Stimulated activated CD8-positive, alpha-beta memory T cell treated with anti-CD3 and anti-CD28 coated beads, Interleukin-7, amount 100 ng/mL, for 1 hour (primary cell): Measurements from ENCODE around the gene CABLES2.

Experiments
- DNase-seq, 2 donors: peaks; one replicate each; pipeline ENCODE4 v3.0.0-alpha.2; 2020; ENCODE audit warnings: low read depth in 2 of 2

Gene CABLES2

DNA sequence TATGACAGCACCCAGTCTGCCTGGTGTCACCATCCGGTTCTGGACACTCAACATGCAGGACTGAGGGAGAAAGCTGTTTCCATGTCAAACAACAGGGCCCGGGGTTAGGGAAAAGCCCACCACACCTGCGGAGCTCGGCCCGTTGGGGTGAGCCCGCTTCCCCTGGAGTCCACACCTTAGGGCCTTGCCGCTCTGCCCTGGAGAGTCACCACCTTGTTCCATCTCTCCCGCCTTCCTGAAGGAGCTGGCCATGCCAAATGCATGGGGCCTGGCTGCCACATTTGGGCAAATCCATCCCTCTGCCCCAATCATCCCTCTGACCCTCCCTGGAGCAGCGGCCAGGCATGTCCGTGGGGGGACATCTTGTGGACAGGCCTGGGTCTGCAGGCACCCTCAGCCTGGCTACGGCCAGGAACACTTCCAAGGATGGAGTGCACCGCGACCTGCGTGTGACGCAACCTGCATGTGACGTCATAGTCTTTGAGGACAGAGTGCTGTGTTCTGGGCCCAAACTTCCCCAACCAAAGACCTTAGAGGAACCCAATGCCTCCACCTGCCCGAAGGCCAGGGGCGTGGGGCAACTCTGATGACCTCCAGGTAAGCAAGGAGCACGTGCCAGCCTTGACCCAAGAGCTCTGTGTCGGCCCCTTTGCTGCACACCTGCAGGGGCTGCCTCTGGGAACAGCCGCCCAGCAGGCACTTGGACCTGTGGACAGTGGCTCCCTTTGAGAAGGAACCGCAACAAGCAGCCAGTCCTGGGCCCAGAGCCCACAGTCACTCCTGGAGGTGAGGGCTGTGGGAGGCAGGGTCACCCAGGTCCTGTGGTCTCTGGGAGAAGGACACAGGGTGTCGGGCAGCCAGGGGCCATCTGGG lies 1.7 kb downstream of the CABLES2 start:
- no peak for DNase-seq

DNA sequence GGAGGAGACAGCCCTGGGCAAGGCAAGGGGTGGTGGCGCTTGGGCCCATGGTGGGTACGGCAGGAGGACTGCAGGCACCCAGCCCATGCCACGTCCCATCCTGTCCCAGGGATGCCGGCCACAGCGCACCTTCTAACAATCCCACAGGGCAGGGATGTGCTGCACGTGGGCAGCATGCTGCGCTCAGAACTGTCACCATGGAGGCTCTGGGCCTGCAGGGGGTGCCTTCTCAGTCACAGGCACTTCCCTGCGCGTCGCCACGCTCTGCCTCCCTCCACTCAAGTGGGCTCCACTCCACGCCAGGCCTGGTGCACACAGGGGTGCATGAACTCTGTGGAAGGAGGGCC lies 2.4 kb downstream of the CABLES2 start:
- DNase-seq: no peak

DNA sequence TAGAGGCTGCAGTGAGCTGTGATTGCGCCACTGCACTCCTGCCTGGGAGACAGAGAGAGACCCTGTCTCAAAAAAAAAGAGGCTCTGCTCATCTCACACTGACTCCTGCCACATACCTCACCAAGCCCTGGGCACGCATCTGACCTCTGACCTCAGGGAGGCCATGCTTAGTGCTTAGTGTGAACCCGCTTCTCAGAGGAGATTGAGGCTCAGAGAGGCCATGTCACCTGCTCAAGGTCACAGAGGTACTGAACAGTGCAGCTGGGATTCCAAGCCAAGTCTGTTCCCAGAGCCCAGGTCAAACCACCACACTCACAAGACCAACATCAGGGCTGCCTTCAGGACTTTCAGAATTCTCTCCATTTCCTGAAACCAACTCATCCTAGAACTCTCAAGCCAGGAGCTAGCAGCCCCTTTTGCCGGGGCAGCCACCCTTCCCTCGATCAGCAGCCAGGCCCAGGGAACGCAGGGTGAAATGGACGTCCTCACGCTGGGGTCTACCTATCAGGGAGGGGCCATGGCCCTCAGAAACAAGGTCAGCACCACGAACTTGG lies 2.9 kb downstream of the CABLES2 start:
- DNase-seq: no peak

DNA sequence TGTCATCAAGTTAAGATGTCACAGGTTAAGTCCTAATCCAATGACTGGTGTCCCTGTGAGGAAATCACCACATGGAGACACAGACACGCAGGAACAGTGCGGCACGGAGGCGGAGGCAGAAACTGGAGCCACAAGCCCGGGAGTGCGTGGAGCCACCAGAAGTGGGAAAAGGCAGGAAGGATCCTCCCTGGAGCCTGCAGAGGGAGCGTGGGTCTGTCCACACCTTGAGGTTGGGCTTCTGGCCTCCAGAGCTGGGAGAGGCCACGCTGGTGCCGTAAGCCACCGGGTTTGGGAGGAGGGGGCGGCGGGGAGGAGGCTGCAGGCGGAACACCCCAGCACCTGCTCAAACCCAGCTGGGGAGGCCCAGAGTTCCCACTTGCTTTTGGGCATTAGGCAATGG lies 3.8 kb downstream of the CABLES2 start:
- DNase-seq: no peak

DNA sequence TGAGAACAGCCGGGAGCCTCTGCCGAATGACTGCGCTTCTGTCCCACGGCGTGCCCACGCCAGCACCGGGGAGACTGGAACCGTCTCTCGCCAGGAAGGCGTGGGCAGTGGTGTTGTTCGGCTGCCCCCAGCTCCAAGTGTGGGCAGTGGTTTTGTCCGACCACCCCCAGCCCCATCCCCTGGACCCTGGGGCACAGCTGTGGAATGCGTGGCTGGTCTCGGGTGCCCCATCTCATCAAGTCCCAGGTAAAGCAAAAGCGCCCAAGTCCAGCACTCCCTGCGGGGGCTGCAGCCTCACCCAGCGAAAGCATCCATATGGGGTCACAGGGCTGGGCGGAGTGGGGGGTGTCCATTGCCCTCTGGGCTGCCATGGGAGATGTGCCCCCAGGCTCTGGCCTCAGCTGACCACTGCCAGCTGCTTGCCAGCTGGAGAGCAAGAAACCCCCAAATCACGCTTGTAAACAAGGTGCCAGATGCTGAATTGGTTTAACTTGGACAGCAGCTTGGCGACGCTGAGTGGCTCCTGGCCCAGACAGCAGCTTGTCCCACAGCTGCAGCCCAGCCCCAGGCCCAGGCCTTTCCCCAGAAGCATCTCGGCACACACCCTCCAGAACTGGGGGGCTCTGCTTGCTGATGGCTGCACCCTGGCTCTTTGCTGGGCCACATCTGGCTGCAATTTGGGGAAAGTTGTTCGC lies 4.5 kb downstream of the CABLES2 start:
- no peak for DNase-seq

DNA sequence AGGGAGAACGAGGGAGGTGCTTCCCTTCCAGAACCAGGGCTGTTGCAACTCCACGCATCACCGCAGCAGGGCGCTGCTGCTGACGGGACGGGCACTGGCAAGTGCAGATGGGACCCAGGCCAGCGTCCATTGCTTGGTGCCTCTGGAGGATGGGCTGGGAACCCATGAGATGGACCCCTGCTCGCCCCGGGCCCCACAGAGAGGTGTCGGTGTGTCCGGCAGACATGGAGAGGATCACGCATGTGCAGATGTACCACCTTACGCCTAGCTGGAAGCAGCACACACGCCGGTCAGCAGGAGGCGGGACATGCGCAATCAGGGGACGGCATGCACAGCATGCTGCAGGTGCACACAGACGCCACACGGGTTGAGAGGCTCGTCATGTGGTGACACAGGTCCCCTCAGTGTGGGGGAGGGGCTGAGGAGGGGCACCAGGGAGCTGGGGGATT lies 5.7 kb downstream of the CABLES2 start:
- DNase-seq: no peak

DNA sequence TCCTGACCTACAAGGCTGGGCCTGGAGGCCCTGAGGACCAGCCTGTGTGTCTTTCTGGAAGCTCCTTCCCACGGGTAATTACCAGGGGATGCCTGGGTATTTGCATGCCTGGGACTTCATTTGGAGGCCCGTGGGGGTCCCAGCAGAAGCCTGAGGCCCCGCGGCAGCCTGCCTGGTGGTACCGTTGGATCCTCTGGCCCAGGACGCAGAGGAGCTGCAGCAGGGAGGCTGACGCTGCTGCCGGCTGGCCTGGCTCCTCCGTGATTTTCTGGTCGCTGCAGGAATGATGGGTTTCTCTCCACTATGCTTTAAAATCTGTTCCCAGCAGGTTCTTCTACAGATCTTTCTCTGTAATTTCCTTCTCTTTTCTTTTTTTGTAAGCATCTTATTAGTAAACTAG lies 6.5 kb downstream of the CABLES2 start:
- no peak for DNase-seq

DNA sequence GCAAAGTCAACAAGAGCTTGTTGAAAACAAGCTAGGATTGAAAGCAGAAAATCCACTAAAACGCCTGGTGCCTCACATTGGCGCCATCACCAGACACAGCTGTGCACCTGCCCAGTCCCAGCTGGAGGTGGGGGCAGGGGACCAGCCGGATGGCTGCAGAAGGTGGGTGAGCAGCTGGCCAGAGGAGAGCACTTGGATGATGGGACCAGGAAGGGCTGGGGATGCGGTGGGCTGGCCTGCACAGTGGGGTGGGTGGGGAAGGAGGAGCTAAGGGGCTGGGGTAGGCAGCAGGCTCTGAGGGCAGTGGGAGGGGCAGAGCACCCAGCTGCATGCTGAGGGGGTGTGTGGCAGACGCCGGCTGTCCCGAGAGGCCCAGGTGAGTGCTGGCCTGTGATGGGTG lies 7.1 kb downstream of the CABLES2 start:
- DNase-seq: no peak

DNA sequence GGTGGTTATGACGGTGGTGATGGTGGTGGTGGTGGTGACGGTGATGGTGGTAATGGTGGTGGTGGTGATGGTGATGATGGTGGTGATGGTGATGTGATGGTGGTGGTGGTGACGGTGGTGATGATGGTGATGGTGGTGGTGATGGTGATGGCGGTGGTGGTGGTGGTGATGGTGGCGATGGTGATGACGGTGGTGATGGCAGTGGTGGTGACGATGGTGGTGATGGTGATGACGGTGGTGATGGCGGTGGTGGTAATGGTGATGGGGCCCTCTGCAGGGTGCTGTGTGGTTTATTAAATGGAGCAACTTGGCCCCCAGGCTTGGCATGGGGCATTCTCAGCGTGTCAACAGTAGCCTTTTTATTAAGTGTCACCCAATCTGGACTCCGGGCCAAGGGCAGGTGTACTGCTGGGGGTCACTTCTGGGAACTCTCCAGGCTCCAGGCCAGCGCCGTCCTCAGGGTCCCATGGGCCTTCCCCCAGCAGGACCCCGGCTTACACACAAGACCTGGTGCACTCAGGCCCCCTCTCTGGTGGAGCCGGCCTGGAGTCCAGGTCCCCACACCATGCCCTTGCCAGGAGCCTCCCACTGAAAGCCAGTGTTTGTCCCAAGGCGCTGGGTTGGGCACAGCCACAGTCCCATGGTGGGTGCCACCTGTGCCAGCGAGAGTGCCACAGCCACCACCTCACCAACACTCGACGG lies 8.8 kb downstream of the CABLES2 start:
- no peak for DNase-seq

DNA sequence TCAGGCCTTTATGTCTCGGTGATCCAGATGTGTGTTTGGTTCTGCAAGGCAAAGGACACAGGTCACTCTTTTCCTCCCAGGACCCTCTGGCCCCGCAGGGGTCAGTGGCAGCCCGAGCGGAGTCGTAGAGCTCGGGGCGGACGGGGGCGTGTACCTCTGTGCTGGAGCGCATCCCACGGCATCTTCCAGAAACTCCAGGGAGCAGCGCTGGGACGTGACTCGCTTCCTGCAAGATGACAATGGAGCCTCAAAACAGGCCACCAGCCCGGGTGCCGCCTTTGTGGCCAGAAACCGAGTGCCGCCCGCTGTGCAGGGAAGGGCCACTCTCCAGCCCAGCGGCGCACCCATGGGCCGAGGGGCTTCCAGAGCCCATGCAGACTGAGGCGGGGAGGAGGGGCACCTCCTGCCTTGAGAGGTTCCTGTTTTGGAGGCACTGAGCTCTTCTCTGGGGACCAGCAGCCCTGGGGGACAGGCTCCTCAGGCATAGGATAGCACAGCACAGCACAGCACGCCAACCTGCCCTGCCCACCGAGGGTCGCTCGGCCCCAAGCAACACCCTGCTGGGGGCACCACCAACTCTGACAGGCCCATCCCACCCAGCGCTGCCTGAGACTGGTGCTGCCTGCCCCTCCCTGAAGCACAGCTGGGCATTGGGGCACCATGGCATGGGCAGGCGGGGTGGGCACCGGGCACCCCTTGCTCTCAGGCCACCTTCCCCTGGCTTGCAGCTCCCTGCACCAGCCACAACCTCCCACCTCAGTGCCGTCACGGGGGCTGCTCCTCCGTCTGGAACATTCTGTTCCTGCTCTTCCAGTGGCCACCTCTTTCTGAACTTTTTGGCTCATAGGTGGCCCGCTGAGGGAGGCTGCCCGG lies 10.5 kb downstream of the CABLES2 start:
- no peak for DNase-seq

DNA sequence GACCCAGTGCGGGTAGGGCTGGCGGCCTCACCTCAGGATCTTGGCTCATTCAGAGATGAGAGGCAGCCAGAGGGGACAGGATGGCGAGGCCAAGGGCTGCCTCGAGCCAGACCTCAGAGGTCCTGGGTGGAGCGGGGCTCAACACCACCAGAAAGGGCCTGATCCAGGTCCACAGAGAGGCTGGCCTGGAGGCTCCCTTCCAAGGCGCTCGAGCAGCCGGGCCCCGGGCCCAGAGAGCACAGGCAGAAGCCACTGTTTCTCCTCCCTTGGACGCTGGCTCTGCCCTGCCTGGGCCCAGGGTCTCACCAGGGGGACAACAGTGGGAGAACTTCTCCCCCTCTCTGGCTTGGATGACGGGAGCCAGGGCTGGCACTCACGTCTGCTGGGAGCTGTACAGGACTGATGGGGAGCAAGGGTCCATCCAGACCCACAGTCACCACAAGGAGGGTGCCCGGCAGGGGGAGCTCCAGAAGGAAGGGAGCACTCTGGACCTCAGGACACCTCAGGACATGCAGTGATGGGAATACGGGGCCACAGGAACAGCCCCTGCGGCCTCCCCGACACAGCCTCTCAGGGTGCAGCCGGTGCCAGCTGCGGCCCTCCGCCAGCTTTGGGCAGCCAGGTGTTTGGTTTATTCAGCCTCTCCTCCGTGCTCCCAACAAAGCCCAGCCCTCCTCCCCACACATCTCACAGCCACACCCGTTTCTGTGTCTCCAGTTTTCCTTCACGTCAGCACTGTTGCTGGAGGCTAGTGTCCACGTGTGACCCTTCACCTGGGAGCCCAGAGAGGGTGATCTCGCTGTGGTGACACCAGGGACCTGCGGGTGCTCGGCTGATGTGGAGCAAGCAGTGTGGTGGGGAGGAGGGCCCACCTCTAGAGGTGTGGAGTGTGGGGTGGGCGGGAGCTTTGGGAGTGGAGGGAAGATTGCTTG lies 11.5 kb downstream of the CABLES2 start:
- DNase-seq: no peak

DNA sequence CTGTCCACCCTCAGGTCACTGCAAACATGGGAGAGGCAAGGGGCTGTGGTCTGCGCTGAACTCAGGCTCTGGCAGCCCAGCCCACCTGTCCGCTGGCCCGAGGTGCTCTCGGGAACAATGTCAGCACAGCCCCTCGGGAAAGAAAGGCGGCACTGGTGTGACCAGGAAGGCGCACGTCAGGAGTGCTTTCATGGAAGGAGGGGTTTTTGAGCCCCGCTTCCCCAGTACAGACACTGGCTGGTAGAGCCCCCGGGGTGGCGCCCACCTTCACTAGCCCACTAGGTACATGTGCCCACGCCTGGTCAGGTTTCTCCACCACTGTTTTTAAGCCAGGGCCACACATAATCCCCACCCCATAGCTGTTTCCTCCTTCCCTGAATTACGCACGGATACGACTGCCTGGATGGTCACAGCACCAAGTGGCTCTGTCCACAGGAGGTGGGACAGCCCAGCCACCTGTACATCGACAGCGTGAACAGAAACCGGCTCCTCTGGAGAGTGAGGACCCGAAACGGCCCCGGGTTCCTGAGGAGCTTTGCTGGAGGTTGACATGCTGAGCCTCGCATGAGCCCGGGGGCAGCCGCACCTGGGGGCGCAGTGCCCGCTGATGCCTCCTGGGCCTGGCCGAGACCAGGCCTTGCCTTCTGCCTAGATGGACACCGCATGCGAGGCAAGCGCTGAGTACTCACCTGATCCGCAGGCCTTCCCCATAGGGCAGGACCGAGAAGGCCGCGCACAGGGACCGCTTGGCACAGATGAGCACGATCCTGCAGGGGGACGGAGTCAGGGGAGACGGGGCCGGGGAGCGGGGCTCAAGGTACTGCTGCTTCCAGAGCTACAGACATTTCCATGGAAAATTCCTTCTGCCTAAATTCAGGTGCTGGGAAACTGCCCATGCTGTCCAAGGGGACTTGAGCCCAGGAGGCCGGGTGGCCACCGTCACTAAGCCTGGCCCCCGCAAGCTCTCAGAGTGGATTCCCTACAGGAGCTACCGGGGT lies 12.5 kb downstream of the CABLES2 start:
- no peak for DNase-seq

DNA sequence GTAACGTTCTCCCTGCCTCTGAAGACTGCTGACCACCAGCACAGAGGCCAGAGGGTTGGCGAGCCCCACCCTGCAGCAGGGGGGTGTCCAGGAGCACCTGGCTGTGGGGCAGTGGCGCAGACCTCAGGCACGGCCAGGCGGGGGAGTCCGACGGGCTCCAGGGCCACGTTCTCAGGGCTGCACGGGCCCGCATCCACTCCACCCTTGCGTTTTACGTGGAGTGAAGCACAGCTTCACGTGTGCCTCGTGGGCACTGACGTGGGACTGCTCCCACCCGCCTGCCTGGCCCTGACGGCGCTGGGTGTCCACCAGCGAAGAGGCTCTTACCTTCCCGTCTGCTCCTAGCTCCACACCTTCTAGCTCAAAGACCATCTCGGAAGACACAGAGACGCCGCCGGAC lies 13.3 kb downstream of the CABLES2 start:
- DNase-seq: no peak

DNA sequence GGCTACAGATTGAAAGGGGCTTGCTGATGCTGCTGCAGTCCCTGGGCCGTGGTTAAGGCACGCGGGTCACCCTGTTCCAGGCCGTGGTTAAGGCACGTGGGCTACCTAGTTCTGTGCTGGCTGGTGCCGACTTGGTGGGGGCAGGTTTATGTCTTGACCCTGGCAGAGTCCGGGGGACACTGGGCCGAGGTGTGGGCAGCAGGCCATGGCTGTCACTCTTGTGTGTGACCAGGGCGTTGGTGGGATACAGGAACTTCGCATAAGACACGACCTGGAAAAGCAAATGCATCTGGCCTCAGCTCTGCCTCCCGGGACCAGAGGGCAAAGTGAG lies 13.8 kb downstream of the CABLES2 start:
- DNase-seq: no peak

DNA sequence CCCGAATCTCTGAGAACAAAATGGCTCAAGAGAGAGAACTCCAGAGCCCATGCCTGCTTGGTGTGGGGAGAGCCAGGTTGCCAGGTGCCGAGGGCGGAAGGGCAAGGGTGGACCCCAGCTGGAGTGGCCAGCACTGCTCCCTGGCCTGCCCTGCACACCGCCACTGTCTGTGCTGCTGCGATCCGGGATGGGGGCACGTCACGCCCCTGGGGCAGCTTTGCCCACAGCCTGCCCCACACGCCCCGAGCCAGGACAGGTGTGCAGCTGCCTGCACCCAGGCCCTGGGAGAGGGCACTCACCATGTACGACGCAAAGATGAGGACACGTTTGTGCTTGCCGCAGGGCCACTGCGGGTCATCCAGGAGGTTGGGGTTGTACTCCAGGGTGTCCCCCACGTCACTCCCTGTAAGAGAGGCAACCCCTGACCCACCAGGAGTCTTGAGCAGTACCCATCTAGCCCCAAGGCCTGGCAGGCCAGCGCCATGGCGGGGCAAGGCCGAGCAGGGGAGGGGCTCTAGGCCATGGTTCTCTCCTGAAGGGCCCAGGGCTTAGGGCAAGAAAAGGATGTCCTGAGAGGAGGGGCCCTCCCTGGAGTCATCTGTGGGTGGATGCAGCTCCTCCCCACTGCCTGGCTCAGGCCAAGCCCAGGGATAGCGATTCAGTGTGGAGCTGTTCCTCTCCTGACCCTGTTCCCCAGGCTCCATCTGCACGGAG lies 14.3 kb downstream of the CABLES2 start:
- DNase-seq: no peak

DNA sequence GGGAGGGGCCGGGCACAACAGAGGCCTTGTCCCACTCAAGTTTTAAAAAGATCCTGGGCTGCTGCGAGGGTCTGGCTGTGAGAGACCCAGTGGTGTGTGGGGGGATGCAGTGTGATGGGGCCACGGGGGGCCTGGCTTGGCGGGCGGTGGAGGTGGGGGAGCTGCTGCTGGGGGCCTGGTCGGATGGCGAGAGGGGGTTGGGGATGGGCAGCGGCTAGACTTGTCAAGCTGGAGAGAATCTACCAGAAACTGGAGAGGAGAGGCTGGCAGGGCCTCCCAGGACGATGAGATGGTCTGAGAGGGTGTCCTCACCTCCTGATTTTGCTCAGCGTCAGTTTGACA lies 15.0 kb downstream of the CABLES2 start:
- no peak for DNase-seq

DNA sequence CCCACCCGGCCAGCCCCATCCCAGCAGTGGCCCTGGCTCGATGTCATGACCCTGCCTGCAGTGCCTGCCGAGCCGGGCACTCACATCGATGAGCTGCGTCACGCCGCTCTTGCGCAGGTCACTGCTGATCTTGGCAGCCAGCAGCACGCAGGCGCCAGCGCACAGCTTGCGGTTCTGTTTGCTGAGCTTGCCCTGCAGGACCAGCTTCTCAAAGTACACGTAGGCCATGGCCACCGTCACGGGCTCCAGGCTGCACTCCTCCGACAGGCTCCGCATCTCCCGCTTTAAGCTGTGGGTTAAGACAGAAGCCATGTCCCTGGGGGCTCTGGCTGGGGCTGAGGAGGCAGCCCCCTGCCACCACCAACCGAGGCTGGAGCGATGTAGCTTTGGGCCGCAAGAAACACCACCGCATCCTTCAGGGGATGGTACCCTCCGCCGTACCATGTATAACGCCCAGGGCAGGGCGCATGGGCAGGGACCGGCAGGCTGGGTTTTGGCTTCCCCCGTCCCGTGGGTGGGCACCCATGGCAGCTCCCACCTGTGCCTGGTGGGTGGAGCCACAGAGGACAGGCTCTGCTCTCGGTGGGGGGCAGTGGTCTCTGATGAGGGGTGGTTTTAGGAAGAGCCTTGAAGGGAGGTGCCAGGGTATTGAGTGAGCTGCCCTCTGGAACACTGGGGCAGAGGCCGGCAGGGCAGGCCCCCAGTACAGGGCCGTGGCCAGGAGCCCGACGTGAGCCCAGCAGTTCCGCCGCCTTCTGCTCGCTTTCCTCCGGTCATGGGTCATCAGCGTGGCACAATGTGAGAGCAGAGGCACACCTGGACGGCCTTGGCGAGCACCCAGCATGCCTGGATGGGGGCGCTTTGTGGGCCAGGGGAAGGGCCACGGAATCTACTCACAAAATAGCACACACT lies 15.7 kb downstream of the CABLES2 start:
- no peak for DNase-seq
